Glutamatergic neuron (in vitro differentiated cells): ENCODE measurements around the gene SHISA8. TPM values are rescaled to one million over a fixed set of nuclear protein-coding genes. Genes with fewer than 3 reads are reported as not detected.

ENCODE experiments used
- DNase-seq: peaks from one replicate; pipeline ENCODE4 v3.0.0; 2022
- H3K27ac Mint-ChIP-seq: one replicate; pipeline ENCODE4 v1.8.0; 2020; ENCODE audit warnings: mild to moderate bottlenecking, mixed read lengths, inconsistent platforms; ENCODE audit not compliant: unreplicated experiment
- H3K27me3 Mint-ChIP-seq: one replicate; pipeline ENCODE4 v1.8.0; 2020; ENCODE audit warnings: mild to moderate bottlenecking, moderate library complexity, mixed read lengths, inconsistent platforms; ENCODE audit not compliant: unreplicated experiment
- H3K36me3 Mint-ChIP-seq: one replicate; pipeline ENCODE4 v1.8.0; 2020; ENCODE audit warnings: mild to moderate bottlenecking, mixed read lengths, inconsistent platforms; ENCODE audit not compliant: unreplicated experiment
- H3K4me1 Mint-ChIP-seq: one replicate; pipeline ENCODE4 v1.8.0; 2020; ENCODE audit warnings: mild to moderate bottlenecking, low read depth, mixed read lengths, inconsistent platforms; ENCODE audit not compliant: unreplicated experiment
- H3K4me3 Mint-ChIP-seq: one replicate; pipeline ENCODE4 v1.8.0; 2020; ENCODE audit warnings: mild to moderate bottlenecking, mixed read lengths, inconsistent platforms; ENCODE audit not compliant: unreplicated experiment
- H3K9me3 Mint-ChIP-seq: one replicate; pipeline ENCODE4 v1.8.0; 2020; ENCODE audit warnings: mild to moderate bottlenecking, moderate library complexity, mixed read lengths, inconsistent platforms; ENCODE audit not compliant: unreplicated experiment
- CTCF ChIP-seq: fragments of 200-600 bp; sonication (generic); IDR thresholded peaks from one replicate; pipeline ENCODE4 v1.5.0; 2021; ENCODE audit not compliant: partially characterized antibody, unreplicated experiment
- microRNA-seq: library from miRNA; unstranded; fragments of <30 nt; microRNA quantifications from one replicate; pipeline ENCODE4, GENCODE V29; 2020; ENCODE audit not compliant: unreplicated experiment
- total RNA-seq: library from RNA; stranded (reverse); fragmentation: NEBNext Ultra II Directional; extraction: Animal tissue kit (Norgen Biotek cat#: 25700); gene quantifications from one replicate; pipeline ENCODE4 v1.2.1, GENCODE V29; 2021; ENCODE audit not compliant: unreplicated experiment

The SHISA8 gene
- total RNA-seq, 1 donor from 2014 or later: not detected

DNA sequence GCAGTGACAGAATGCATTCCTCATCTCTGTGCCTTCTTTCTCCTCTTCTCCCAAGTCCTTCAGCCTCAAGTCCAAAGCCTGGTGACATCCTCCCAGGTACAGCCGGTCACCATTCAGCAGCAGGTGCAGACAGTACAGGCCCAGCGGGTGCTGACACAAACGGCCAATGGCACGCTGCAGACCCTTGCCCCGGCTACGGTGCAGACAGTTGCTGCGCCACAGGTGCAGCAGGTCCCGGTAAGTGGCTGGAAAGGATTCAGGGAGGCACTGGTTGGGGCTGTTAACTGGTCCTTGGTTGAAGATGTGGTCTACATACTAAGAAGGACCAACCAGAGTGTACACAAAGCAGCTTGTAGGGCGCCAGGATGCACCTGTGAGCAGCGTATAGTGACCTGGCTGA lies 46.3 kb downstream of the SHISA8 start:
- peaks cover 13% of the 10 kb centered on the region for H3K4me1 Mint-ChIP-seq
- H3K36me3 Mint-ChIP-seq: no peaks in the 10 kb centered on the region
- no peak for DNase-seq
- H3K27me3 Mint-ChIP-seq: no peaks in the 10 kb centered on the region
- H3K27ac Mint-ChIP-seq: peak overlapping the region; percentile 17
- TF ChIP-seq CTCF: no peak
- H3K9me3 Mint-ChIP-seq: peaks cover 3% of the 10 kb centered on the region
- no peak overlapping the region for H3K4me3 Mint-ChIP-seq

DNA sequence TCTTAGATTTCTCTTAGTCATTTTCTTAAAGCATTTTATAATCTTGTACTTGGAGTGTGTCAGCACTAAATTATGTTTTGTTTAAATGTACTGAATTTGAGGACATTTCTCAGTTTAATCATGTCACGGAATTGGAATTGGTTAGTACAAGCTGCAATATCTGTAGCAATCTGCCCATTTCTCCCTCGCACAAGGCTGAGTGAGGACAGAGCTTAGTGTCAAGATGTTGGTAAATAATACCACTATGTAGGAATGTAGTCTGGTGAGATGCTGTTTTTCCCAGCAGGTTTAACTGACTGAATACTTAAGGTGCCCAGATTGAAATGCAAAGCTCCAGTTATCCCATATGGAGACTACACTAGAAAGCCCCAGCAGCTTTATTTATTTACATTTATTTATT lies 51.4 kb downstream of the SHISA8 start:
- Mint-ChIP-seq H3K4me1 (peaks cover 31% of the 10 kb centered on the region), H3K36me3 (no peaks in the 10 kb centered on the region), H3K27me3 (no peaks in the 10 kb centered on the region), H3K4me3 (peak overlapping the region; percentile 4), H3K9me3 (peaks cover 2% of the 10 kb centered on the region), H3K27ac (peak overlapping the region; percentile 91)
- no peak for DNase-seq
- TF ChIP-seq CTCF: no peak

- Mint-ChIP-seq H3K27me3 (no peaks in the 10 kb centered on the region), H3K9me3 (peaks cover 3% of the 10 kb centered on the region), H3K27ac (peak overlapping the region; percentile 91), H3K4me1 (peaks cover 30% of the 10 kb centered on the region), H3K4me3 (peak overlapping the region; percentile 70), H3K36me3 (no peaks in the 10 kb centered on the region)
- TF ChIP-seq CTCF: no peak
- peak; percentile 57 for DNase-seq
These were observed 52.2 kb downstream of the SHISA8 start for GRCh38 chr22:41862530-41863266.

GRCh38 chr22:41862160-41862529 lies 52.7 kb downstream of the SHISA8 start:
- peaks cover 33% of the 10 kb centered on the region for H3K4me1 Mint-ChIP-seq
- no peak for DNase-seq
- peak overlapping the region; percentile 91 for H3K27ac Mint-ChIP-seq
- no peak for TF ChIP-seq CTCF
- no peaks in the 10 kb centered on the region for H3K27me3 Mint-ChIP-seq
- peak overlapping the region; percentile 70 for H3K4me3 Mint-ChIP-seq
- no peaks in the 10 kb centered on the region for H3K36me3 Mint-ChIP-seq
- H3K9me3 Mint-ChIP-seq: peaks cover 3% of the 10 kb centered on the region

Small RNAs within 50 kb of the gene (microRNA-seq; reads per million reads assigned to microRNA genes)
- 280 reads per million, percentile 83 among the genes with 10 or more reads in this experiment for gene MIR33A

Other genes with a start within 250 kb of the SHISA8 start
- gene SNU13, start 226.2 kb downstream of the SHISA8 start, total RNA-seq: 93.5 TPM
- 0.64 TPM for gene MEI1, start 215.6 kb downstream of the SHISA8 start, total RNA-seq
- 9.4 TPM for gene CCDC134, start 114.4 kb downstream of the SHISA8 start, total RNA-seq
- 291 TPM for gene SREBF2, start 82.0 kb downstream of the SHISA8 start, total RNA-seq
- 0.37 TPM for gene TNFRSF13C, start 11.7 kb upstream of the SHISA8 start, total RNA-seq
- gene CENPM, start 32.1 kb upstream of the SHISA8 start, total RNA-seq: 3.4 TPM
- gene SEPTIN3, start 54.4 kb upstream of the SHISA8 start, total RNA-seq: 216 TPM
- gene WBP2NL, start 83.7 kb upstream of the SHISA8 start, total RNA-seq: not detected
- 13.0 TPM for gene NAGA, start 155.7 kb upstream of the SHISA8 start, total RNA-seq
- gene PHETA2, start 159.2 kb upstream of the SHISA8 start, total RNA-seq: 0.88 TPM
- gene SMDT1, start 164.6 kb upstream of the SHISA8 start, total RNA-seq: 62.0 TPM
- gene NDUFA6, start 175.7 kb upstream of the SHISA8 start, total RNA-seq: 90.1 TPM
- 15.9 TPM for gene CYP2D6, start 215.7 kb upstream of the SHISA8 start, total RNA-seq